Vein endothelial cell (primary cell): ENCODE data around the gene NPPC. TPM values are rescaled to one million over a fixed set of nuclear protein-coding genes. Genes with fewer than 3 reads are reported as not detected.

Experiments
- small RNA-seq: library from RNA; depleted of rRNA; stranded (forward); fragments of <200 nt; gene quantifications from one replicate; pipeline ENCODE3, GENCODE V24; 2012
- total RNA-seq: library from RNA; depleted of rRNA; stranded (reverse); fragments of >200 nt; gene quantifications from 2 replicates; pipeline ENCODE4 v1.2.3, GENCODE V29; 2012

The NPPC gene, protein sequence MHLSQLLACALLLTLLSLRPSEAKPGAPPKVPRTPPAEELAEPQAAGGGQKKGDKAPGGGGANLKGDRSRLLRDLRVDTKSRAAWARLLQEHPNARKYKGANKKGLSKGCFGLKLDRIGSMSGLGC
- not detected in 2 replicates for total RNA-seq

GRCh38 chr2:231926180-231926741 lies at the start of gene NPPC:
Gene NPPC (minus strand): TSS chr2:231926396. CDS start chr2:231926249, 147 bp downstream.

DNA sequence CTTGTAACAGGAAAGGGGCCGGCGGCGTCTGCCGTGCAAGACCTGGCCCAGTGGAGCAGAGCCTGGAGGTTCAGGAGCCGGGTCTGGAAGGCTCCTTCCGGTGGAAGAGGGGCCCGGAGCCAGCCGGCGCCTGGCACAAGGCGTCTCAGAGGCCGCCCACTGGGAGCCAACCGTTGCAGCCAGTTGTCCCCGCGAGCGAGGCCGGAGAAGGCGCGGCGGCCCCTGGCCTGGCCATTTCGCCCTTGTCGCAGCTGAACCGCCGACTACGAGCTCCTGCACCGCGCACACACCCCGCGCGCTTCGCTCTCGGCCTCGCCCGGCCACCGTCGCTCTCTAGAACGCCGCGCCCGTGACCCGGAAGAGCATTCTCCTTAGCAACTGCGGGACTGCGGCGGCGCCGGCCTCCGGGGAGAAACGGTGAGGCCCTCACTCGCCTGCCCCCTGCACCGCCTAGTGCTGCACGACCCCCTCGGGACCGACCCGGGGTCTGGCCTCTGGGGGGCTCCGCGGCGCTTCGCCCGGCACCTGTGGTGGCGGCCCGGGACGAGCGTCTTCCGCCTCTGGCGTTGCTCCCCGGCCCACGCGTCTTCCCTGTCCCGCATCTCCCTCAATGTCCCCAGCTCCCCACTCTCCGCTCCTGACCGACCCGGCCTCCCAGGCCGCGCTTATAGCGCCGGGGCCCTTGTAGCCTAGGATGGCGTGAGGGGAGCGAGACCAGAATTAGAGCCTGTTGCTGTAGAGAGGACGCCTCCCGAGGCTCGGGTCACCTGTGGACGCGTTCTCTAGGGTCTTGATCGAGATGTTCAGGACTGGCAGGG lies 35.4 kb upstream of the NPPC start, which contains the start of gene DIS3L2:
Gene DIS3L2, plus strand, starts transcription at position 365 of the 818 bp plus-strand sequence. CDS start 53,215 bp downstream, outside the sequence.

Small RNA genes within 50 kb of the gene (small RNA-seq; reads per million reads assigned to genes)
- not detected for gene MIR1471

Other genes starting within 250 kb of the NPPC start
- gene PTMA, start 217.9 kb downstream of the NPPC start, total RNA-seq = 1,152 and 1,307 TPM in 2 replicates
- gene PDE6D, start 145.1 kb downstream of the NPPC start, total RNA-seq = 25.5 and 27.8 TPM in 2 replicates
- gene COPS7B, start 140.0 kb downstream of the NPPC start, total RNA-seq = 22.9 and 24.8 TPM in 2 replicates
- 31.0 and 32.0 TPM in 2 replicates for gene DIS3L2, start 35.3 kb upstream of the NPPC start, total RNA-seq